Fibroblast of lung (primary cell): ENCODE results near the gene WAC.

Source experiments
- CTCF ChIP-seq, 2 donors: IDR thresholded peaks in 1 of 2; conservative IDR thresholded peaks in 1 of 2; 1 replicate in 1 of 2; 2 replicates in 1 of 2; pipeline ENCODE4 v1.5.1; 2011 to 2012; ENCODE audit warnings: low read length in 2 of 2, control low read depth in 1 of 2, inconsistent platforms in 1 of 2, low read depth in 1 of 2, mild to moderate bottlenecking in 1 of 2
- EZH2 ChIP-seq: IDR thresholded peaks from 2 replicates; pipeline ENCODE4 v1.5.1; 2012; ENCODE audit warnings: low read length, control low read depth, mild to moderate bottlenecking; ENCODE audit errors: missing control alignments

DNA sequence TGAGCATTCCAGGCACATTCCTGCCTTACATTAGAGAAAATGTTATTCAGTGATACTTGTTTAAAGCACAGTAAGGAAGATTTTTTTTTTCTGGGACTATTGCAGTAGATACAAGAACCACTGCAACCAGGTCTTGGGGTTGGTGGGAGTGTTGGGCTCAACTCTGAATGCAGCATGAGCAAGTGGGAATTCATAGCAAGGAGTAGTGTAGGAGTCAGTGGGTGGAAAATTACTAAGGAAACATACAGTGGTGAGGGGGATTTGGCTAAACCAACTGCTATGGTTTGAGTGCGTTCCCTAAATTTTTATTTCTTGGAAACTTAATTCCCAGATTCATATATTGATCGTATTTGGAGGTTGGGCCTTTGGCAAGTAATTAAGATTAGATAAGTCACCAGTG is 22.4 kb downstream of the WAC start:
- TF ChIP-seq EZH2: no peak
- TF ChIP-seq CTCF (conservative IDR thresholded peaks at IDR 0.05 in 1 of 2, IDR thresholded peaks at IDR 0.05 in 1 of 2; ENCODE audit: low read depth in 1 of 2, low read length in 2 of 2): no peak
